ENCODE results near the gene MAN2A2. TPM values are rescaled to one million over a fixed set of nuclear protein-coding genes. Genes with fewer than 3 reads are reported as not detected.

MAN2A2 gene
- total and polyA plus RNA-seq, 2 experiments from 2014 or later, result 11.2 to 32.7 TPM

DNA sequence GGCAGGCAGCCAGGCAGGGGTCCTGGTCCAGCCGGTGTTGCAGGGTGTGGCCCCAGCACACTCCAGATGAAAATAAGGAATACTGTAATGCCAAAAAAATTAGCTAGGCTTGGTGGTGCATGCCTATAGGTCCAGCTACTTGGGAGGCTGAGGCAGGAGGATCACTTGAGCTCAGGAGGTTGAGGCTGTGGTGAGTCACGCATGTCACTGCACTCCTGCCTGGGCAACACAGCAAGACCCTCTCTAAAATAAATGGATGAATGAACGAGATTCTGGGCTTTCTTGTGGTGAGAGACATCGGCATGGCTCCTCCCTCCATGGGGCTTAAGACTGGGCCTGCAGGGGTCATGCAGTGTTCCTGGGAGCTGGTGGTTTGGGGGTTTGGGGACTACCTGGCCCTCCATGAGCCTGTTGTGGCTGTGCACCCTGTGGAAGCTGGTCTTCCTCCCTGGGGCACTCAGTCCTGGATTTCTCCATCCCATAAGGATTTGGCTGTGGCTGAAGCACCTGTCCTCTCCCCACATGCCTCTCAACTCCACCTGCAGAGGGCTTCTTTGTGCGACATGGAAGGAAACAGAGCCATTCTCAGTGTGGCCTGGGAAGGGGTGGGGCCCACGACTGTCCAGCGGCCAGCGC is 44.0 kb downstream of the MAN2A2 start:
- H3K27me3 ChIP-seq, result no peaks in the 10 kb centered on the region
- no peaks in the 10 kb centered on the region for H3K36me3 ChIP-seq (replicated peaks; ENCODE audit: insufficient read depth, low read depth)
- no peaks in the 10 kb centered on the region for H3K79me2 ChIP-seq
- no peaks in the 10 kb centered on the region for H3K9me3 ChIP-seq (ENCODE audit: low read depth)
- no peak overlapping the region for H3K4me2 ChIP-seq
- no peaks in the 10 kb centered on the region for H3K9me2 ChIP-seq (replicated peaks; ENCODE audit: insufficient read depth)
- no peak overlapping the region for H2AFZ ChIP-seq
- no peaks in the 10 kb centered on the region for H3K4me1 ChIP-seq (ENCODE audit: insufficient read depth)
- no peak overlapping the region for H3K4me3 ChIP-seq
- 85% methylated on average over 8 of the region's 8 CpGs for WGBS (ENCODE audit: low lambda C conversion rate, missing lambda C conversion rate)
- no peaks in the 10 kb centered on the region for H4K20me1 ChIP-seq (ENCODE audit: insufficient read depth, poor library complexity, severe bottlenecking)
- TF ChIP-seq, protein P1, sequence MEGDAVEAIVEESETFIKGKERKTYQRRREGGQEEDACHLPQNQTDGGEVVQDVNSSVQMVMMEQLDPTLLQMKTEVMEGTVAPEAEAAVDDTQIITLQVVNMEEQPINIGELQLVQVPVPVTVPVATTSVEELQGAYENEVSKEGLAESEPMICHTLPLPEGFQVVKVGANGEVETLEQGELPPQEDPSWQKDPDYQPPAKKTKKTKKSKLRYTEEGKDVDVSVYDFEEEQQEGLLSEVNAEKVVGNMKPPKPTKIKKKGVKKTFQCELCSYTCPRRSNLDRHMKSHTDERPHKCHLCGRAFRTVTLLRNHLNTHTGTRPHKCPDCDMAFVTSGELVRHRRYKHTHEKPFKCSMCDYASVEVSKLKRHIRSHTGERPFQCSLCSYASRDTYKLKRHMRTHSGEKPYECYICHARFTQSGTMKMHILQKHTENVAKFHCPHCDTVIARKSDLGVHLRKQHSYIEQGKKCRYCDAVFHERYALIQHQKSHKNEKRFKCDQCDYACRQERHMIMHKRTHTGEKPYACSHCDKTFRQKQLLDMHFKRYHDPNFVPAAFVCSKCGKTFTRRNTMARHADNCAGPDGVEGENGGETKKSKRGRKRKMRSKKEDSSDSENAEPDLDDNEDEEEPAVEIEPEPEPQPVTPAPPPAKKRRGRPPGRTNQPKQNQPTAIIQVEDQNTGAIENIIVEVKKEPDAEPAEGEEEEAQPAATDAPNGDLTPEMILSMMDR (IDR thresholded peaks at IDR 0.05; ENCODE audit: poor library complexity), result no peak
- TF ChIP-seq EZH2phosphoT487 (IDR thresholded peaks at IDR 0.05; ENCODE audit: low read depth, severe bottlenecking, unreplicated experiment), result no peak
- TF ChIP-seq EZH2 (IDR thresholded peaks at IDR 0.05; ENCODE audit: borderline replicate concordance), result no peak
- DNase-seq (ENCODE audit: low spot score), result no peak
- no peak overlapping the region for H3K27ac ChIP-seq

DNA sequence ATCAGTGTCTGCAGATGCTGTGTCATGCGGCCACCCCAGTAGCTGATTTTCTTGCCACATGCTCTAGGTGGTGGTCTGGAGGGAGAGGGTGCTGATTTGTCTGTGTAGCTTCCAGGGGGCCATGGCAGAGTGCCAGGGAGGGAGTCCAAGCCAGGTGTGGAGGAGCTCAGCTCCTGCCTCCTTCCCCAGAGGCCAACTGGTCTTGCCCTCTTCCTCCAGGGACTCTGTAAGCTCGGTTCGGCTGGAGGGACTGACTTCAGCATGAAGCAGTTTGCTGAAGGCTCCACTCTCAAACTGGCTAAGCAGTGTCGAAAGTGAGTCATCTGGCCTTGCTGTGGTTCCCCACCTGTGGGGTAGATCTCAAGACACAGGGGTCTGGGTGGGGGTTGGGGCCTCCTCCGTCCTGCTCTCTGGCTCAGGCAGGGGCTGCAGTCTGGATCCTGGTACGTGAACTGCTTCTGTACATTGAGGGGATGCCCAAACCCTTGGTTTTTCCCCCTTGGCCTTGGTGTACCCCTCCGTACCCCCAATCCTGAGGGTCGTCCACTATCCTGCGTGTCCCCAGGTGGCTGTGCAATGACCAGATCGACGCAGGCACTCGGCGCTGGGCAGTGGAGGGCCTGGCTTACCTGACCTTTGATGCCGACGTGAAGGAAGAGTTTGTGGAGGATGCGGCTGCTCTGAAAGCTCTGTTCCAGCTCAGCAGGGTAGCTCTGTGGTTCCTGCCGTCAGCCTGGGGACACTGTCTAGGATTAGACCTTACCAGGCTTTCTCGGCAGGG is 44.7 kb downstream of the MAN2A2 start:
- Histone ChIP-seq H3K79me2 (no peaks in the 10 kb centered on the region), H4K20me1 (ENCODE audit: insufficient read depth, poor library complexity, severe bottlenecking) (no peaks in the 10 kb centered on the region), H3K27ac (no peak overlapping the region), H3K36me3 (replicated peaks; ENCODE audit: insufficient read depth, low read depth) (no peaks in the 10 kb centered on the region), H3K4me2 (no peak overlapping the region), H3K4me3 (no peak overlapping the region), H3K9me2 (replicated peaks; ENCODE audit: insufficient read depth) (no peaks in the 10 kb centered on the region), H3K4me1 (ENCODE audit: insufficient read depth) (no peaks in the 10 kb centered on the region), H3K9me3 (ENCODE audit: low read depth) (no peaks in the 10 kb centered on the region), H3K27me3 (no peaks in the 10 kb centered on the region), H2AFZ (no peak overlapping the region)
- TF ChIP-seq, protein P1 (IDR thresholded peaks at IDR 0.05; ENCODE audit: poor library complexity), result no peak
- TF ChIP-seq EZH2phosphoT487 (IDR thresholded peaks at IDR 0.05; ENCODE audit: low read depth, severe bottlenecking, unreplicated experiment) (no peak), EZH2 (IDR thresholded peaks at IDR 0.05; ENCODE audit: borderline replicate concordance) (no peak)
- WGBS (ENCODE audit: low lambda C conversion rate, missing lambda C conversion rate), result 92% methylated on average over 18 of the region's 18 CpGs
- no peak for DNase-seq (ENCODE audit: low spot score)

DNA sequence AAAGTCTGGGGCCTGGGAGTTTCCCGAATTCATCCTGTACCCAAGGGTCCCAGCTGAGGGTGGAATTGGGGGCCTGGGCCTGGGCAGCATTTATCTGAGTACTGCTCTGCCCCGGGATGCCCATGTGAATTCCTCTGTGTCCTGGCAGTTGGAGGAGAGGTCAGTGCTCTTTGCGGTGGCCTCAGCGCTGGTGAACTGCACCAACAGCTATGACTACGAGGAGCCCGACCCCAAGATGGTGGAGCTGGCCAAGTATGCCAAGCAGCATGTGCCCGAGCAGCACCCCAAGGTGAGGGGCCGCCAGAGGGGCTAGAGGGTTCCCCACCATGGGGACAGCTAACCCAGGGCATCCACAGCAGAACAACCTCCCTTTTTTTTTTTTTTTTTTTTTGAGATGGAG is 45.4 kb downstream of the MAN2A2 start:
- Histone ChIP-seq H3K4me3 (no peak overlapping the region), H4K20me1 (ENCODE audit: insufficient read depth, poor library complexity, severe bottlenecking) (no peaks in the 10 kb centered on the region), H2AFZ (no peak overlapping the region), H3K79me2 (no peaks in the 10 kb centered on the region), H3K36me3 (replicated peaks; ENCODE audit: insufficient read depth, low read depth) (no peaks in the 10 kb centered on the region), H3K4me2 (no peak overlapping the region), H3K9me2 (replicated peaks; ENCODE audit: insufficient read depth) (no peaks in the 10 kb centered on the region), H3K4me1 (ENCODE audit: insufficient read depth) (no peaks in the 10 kb centered on the region), H3K27ac (no peak overlapping the region), H3K27me3 (no peaks in the 10 kb centered on the region), H3K9me3 (ENCODE audit: low read depth) (no peaks in the 10 kb centered on the region)
- no peak for DNase-seq (ENCODE audit: low spot score)
- WGBS (ENCODE audit: low lambda C conversion rate, missing lambda C conversion rate), result 96% methylated on average over 8 of the region's 8 CpGs
- TF ChIP-seq EZH2 (IDR thresholded peaks at IDR 0.05; ENCODE audit: borderline replicate concordance) (no peak), EZH2phosphoT487 (IDR thresholded peaks at IDR 0.05; ENCODE audit: low read depth, severe bottlenecking, unreplicated experiment) (no peak)
- TF ChIP-seq, protein P1 (IDR thresholded peaks at IDR 0.05; ENCODE audit: poor library complexity), result no peak

Measured in hepatocyte (in vitro differentiated cells).